Measurements from ENCODE around the gene PPP1CC.

GRCh38 chr12:110694330-110694901 is 48.3 kb downstream of the PPP1CC start:
- no peak for TF ChIP-seq POLR2A (IDR thresholded peaks at IDR 0.05)
- TF ChIP-seq, protein P1, sequence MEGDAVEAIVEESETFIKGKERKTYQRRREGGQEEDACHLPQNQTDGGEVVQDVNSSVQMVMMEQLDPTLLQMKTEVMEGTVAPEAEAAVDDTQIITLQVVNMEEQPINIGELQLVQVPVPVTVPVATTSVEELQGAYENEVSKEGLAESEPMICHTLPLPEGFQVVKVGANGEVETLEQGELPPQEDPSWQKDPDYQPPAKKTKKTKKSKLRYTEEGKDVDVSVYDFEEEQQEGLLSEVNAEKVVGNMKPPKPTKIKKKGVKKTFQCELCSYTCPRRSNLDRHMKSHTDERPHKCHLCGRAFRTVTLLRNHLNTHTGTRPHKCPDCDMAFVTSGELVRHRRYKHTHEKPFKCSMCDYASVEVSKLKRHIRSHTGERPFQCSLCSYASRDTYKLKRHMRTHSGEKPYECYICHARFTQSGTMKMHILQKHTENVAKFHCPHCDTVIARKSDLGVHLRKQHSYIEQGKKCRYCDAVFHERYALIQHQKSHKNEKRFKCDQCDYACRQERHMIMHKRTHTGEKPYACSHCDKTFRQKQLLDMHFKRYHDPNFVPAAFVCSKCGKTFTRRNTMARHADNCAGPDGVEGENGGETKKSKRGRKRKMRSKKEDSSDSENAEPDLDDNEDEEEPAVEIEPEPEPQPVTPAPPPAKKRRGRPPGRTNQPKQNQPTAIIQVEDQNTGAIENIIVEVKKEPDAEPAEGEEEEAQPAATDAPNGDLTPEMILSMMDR (IDR thresholded peaks at IDR 0.05) = no peak
- no peak for TF ChIP-seq POLR2AphosphoS5 (IDR thresholded peaks at IDR 0.05)
- no peak for TF ChIP-seq EP300 (IDR thresholded peaks at IDR 0.05)
